Measurements from ENCODE around the gene TFB2M. TPM values are rescaled to one million over a fixed set of nuclear protein-coding genes. Genes with fewer than 3 reads are reported as not detected.

TFB2M gene
- total RNA-seq, 2 experiments from 2014 or later, result 8.0 to 9.0 TPM

- intact Hi-C loops (cut with DNase I, micrococcal nuclease), result no loop called here
- peaks cover 28 to 70% of the 10 kb centered on the region in 2 experiments for H3K9me3 ChIP-seq (ENCODE audit: control insufficient read depth in 1 of 2, insufficient read depth in 1 of 2, low read length in 2 of 2)
- ATAC-seq (ENCODE audit: poor library complexity), result no peak
- no peaks in the 10 kb centered on the region for H3K36me3 Mint-ChIP-seq (ENCODE audit: low read depth)
- no peaks in the 10 kb centered on the region for H3K9me3 Mint-ChIP-seq
- H3K27ac ChIP-seq (ENCODE audit: low read depth in 1 of 2, low read length in 2 of 2), result no peak overlapping the region
- no peak for DNase-seq
- H3K4me1 ChIP-seq (ENCODE audit: insufficient read depth, low read length), result peaks cover 7% of the 10 kb centered on the region
- TF ChIP-seq CTCF (IDR thresholded peaks at IDR 0.05), result no peak
- H3K4me3 Mint-ChIP-seq, result no peak overlapping the region
- POLR2A ChIA-PET, result no interaction called here
- H3K4me1 Mint-ChIP-seq (ENCODE audit: low read depth), result no peaks in the 10 kb centered on the region
- no peak overlapping the region for H3K4me3 ChIP-seq (ENCODE audit: low read length)
- H3K27me3 ChIP-seq (ENCODE audit: control insufficient read depth in 1 of 2, insufficient read depth in 2 of 2, low read length in 2 of 2), result no peaks in the 10 kb centered on the region
- CTCF ChIA-PET, result no interaction called here
- no peaks in the 10 kb centered on the region for H3K36me3 ChIP-seq (ENCODE audit: insufficient read depth, low read length)
- H3K27me3 Mint-ChIP-seq, result no peaks in the 10 kb centered on the region
- H3K27ac Mint-ChIP-seq, result no peak overlapping the region
Measured at GRCh38 chr1:246515390-246516005, 50.6 kb downstream of the TFB2M start.

GRCh38 chr1:246513619-246514343, 52.3 kb downstream of the TFB2M start:
- Mint-ChIP-seq H3K27ac (no peak overlapping the region), H3K9me3 (no peaks in the 10 kb centered on the region), H3K36me3 (ENCODE audit: low read depth) (no peaks in the 10 kb centered on the region), H3K27me3 (no peaks in the 10 kb centered on the region), H3K4me3 (no peak overlapping the region), H3K4me1 (ENCODE audit: low read depth) (no peaks in the 10 kb centered on the region)
- H3K4me1 ChIP-seq (ENCODE audit: insufficient read depth, low read length), result peaks cover 7% of the 10 kb centered on the region
- ChIA-PET POLR2A (no interaction called here), CTCF (no interaction called here)
- no peaks in the 10 kb centered on the region for H3K27me3 ChIP-seq (ENCODE audit: control insufficient read depth in 1 of 2, insufficient read depth in 2 of 2, low read length in 2 of 2)
- no peak overlapping the region for H3K27ac ChIP-seq (ENCODE audit: low read depth in 1 of 2, low read length in 2 of 2)
- no peak for ATAC-seq (ENCODE audit: poor library complexity)
- DNase-seq, result no peak
- H3K4me3 ChIP-seq (ENCODE audit: low read length), result no peak overlapping the region
- intact Hi-C loops (cut with DNase I, micrococcal nuclease), result no loop called here
- peaks cover 28 to 58% of the 10 kb centered on the region in 2 experiments for H3K9me3 ChIP-seq (ENCODE audit: control insufficient read depth in 1 of 2, insufficient read depth in 1 of 2, low read length in 2 of 2)
- no peaks in the 10 kb centered on the region for H3K36me3 ChIP-seq (ENCODE audit: insufficient read depth, low read length)
- no peak for TF ChIP-seq CTCF (IDR thresholded peaks at IDR 0.05)

- Mint-ChIP-seq H3K9me3 (no peaks in the 10 kb centered on the region), H3K27ac (no peak overlapping the region), H3K4me1 (ENCODE audit: low read depth) (no peaks in the 10 kb centered on the region), H3K36me3 (ENCODE audit: low read depth) (no peaks in the 10 kb centered on the region), H3K27me3 (no peaks in the 10 kb centered on the region), H3K4me3 (no peak overlapping the region)
- Histone ChIP-seq H3K9me3 (ENCODE audit: control insufficient read depth in 1 of 2, insufficient read depth in 1 of 2, low read length in 2 of 2) (peaks cover 28 to 51% of the 10 kb centered on the region in 2 experiments), H3K36me3 (ENCODE audit: insufficient read depth, low read length) (no peaks in the 10 kb centered on the region), H3K27ac (ENCODE audit: low read depth in 1 of 2, low read length in 2 of 2) (no peak overlapping the region), H3K4me1 (ENCODE audit: insufficient read depth, low read length) (peaks cover 7% of the 10 kb centered on the region), H3K4me3 (ENCODE audit: low read length) (no peak overlapping the region), H3K27me3 (ENCODE audit: control insufficient read depth in 1 of 2, insufficient read depth in 2 of 2, low read length in 2 of 2) (no peaks in the 10 kb centered on the region)
- CTCF ChIA-PET, result no interaction called here
- DNase-seq (no peak), ATAC-seq (ENCODE audit: poor library complexity) (no peak)
- no peak for TF ChIP-seq CTCF (IDR thresholded peaks at IDR 0.05)
- POLR2A ChIA-PET, result no interaction called here
- intact Hi-C loops (cut with DNase I, micrococcal nuclease), result no loop called here
Measured at GRCh38 chr1:246513041-246513440, 53.0 kb downstream of the TFB2M start.
